SU-DHL-6 (cell line): ENCODE data around the gene CAMKK2.

Experiments
- H2AFZ ChIP-seq: fragments of 200-600 bp; sonication (generic); 2 replicates; pipeline ENCODE4 v1.6.1; 2014; ENCODE audit warnings: low read depth, mild to moderate bottlenecking, moderate library complexity, mixed read lengths, antibody characterized with exemption, low read length; ENCODE audit not compliant: severe bottlenecking
- H3F3A ChIP-seq: fragments of 200-600 bp; shearing (Covaris generic); 2 replicates; pipeline ENCODE4 v1.6.0; 2016; ENCODE audit warnings: antibody characterized with exemption, mild to moderate bottlenecking; ENCODE audit not compliant: insufficient read depth
- H3K27ac ChIP-seq: fragments of 200-600 bp; sonication (generic); 2 replicates; pipeline ENCODE4 v1.5.1; 2016; ENCODE audit warnings: low read depth, mild to moderate bottlenecking, low read length, moderate library complexity, mixed read lengths
- H3K27me3 ChIP-seq: fragments of 200-600 bp; sonication (generic), shearing (Covaris generic); 2 replicates; pipeline ENCODE4 v1.6.0; 2014; ENCODE audit warnings: mild to moderate bottlenecking, low read length
- H3K36me3 ChIP-seq: fragments of 200-600 bp; sonication (generic); 2 replicates; pipeline ENCODE4 v1.6.1; 2014; ENCODE audit warnings: mild to moderate bottlenecking, low read length, mixed read lengths
- H3K4me2 ChIP-seq: fragments of 300-600, 200-600 bp; shearing (Covaris generic), sonication (generic); 2 replicates; pipeline ENCODE4 v1.6.0; 2014; ENCODE audit warnings: low read length, low read depth, mild to moderate bottlenecking; ENCODE audit not compliant: poor library complexity, severe bottlenecking
- H3K4me3 ChIP-seq: fragments of 200-600 bp; sonication (generic); 2 replicates; pipeline ENCODE4 v1.5.1; 2014; ENCODE audit warnings: antibody characterized with exemption, low read length, mild to moderate bottlenecking, mixed read lengths; ENCODE audit not compliant: insufficient read depth, poor library complexity, severe bottlenecking
- H3K79me2 ChIP-seq: fragments of 200-600 bp; sonication (generic); 2 replicates; pipeline ENCODE4 v1.6.1; 2014; ENCODE audit warnings: mild to moderate bottlenecking, low read length, moderate library complexity; ENCODE audit not compliant: insufficient read depth
- H3K9ac ChIP-seq: fragments of 200-600 bp; sonication (generic); 2 replicates; pipeline ENCODE4 v1.7.0; 2014; ENCODE audit warnings: mild to moderate bottlenecking, low read length
- H3K9me2 ChIP-seq: fragments of 200-600 bp; sonication (generic); replicated peaks from 2 replicates; pipeline ENCODE4 v1.6.1; 2014; ENCODE audit warnings: low read length; ENCODE audit not compliant: insufficient read depth
- H3K9me3 ChIP-seq: fragments of 200-600 bp; sonication (generic); 2 replicates; pipeline ENCODE4 v1.6.1; 2014; ENCODE audit warnings: low read length, mixed read lengths; ENCODE audit not compliant: insufficient read depth
- H4K20me1 ChIP-seq: fragments of 200-600 bp; sonication (generic); 2 replicates; pipeline ENCODE4 v1.6.1; 2014; ENCODE audit warnings: low read depth, mild to moderate bottlenecking, antibody characterized with exemption, low read length, moderate library complexity, mixed read lengths
- CTCF ChIP-seq: fragments of 200-600 bp; sonication (generic); IDR thresholded peaks from one replicate; pipeline ENCODE4 v1.5.1; 2017; ENCODE audit warnings: antibody characterized with exemption, mild to moderate bottlenecking, low read length, moderate library complexity; ENCODE audit not compliant: insufficient read depth, poor library complexity, severe bottlenecking
- EZH2phosphoT487 ChIP-seq: fragments of 200-600 bp; sonication (generic), shearing (Covaris generic); conservative IDR thresholded peaks from 2 replicates; pipeline ENCODE4 v1.6.1; 2018; ENCODE audit warnings: mild to moderate bottlenecking, antibody characterized with exemption, low read length, moderate library complexity, mixed read lengths

The CAMKK2 gene

GRCh38 chr12:121264951-121265515 is 31.5 kb downstream of the CAMKK2 start:
- Histone ChIP-seq H3K36me3 (no peaks in the 10 kb centered on the region; the same call in 1 of the 2 replicates), H3K9ac (no peak overlapping the region), H3K9me2 (no peaks in the 10 kb centered on the region)

GRCh38 chr12:121264135-121264534 is 32.4 kb downstream of the CAMKK2 start:
- Histone ChIP-seq H4K20me1 (no peaks in the 10 kb centered on the region), H3K9me2 (no peaks in the 10 kb centered on the region), H3F3A (no peaks in the 10 kb centered on the region), H2AFZ (no peak overlapping the region), H3K36me3 (no peaks in the 10 kb centered on the region; the same call in 1 of the 2 replicates), H3K9me3 (no peaks in the 10 kb centered on the region), H3K9ac (no peak overlapping the region), H3K4me2 (no peak overlapping the region), H3K27ac (no peak overlapping the region), H3K4me3 (no peak overlapping the region), H3K79me2 (no peaks in the 10 kb centered on the region), H3K27me3 (no peaks in the 10 kb centered on the region)
- no peak for TF ChIP-seq EZH2phosphoT487
- no peak for TF ChIP-seq CTCF

More at GRCh38 chr12:121264951-121265515, 31.5 kb downstream of the CAMKK2 start:
- Histone ChIP-seq H3K79me2 (no peaks in the 10 kb centered on the region), H3K27me3 (no peaks in the 10 kb centered on the region), H3K9me3 (no peaks in the 10 kb centered on the region), H3K4me2 (no peak overlapping the region), H3F3A (no peaks in the 10 kb centered on the region), H2AFZ (no peak overlapping the region), H4K20me1 (no peaks in the 10 kb centered on the region), H3K27ac (no peak overlapping the region), H3K4me3 (no peak overlapping the region)
- no peak for TF ChIP-seq EZH2phosphoT487

- no peaks in the 10 kb centered on the region; the same call in 1 of the 2 replicates for H3K36me3 ChIP-seq
- no peak overlapping the region for H3K9ac ChIP-seq
- TF ChIP-seq EZH2phosphoT487: no peak
- TF ChIP-seq CTCF: no peak
- no peaks in the 10 kb centered on the region for H3F3A ChIP-seq
- no peak overlapping the region for H3K4me3 ChIP-seq
- no peaks in the 10 kb centered on the region for H3K79me2 ChIP-seq
- no peak overlapping the region for H3K27ac ChIP-seq
- no peak overlapping the region for H3K4me2 ChIP-seq
- H3K9me2 ChIP-seq: no peaks in the 10 kb centered on the region
- no peak overlapping the region for H2AFZ ChIP-seq
- no peaks in the 10 kb centered on the region for H3K27me3 ChIP-seq
- H4K20me1 ChIP-seq: no peaks in the 10 kb centered on the region
- no peaks in the 10 kb centered on the region for H3K9me3 ChIP-seq
These were observed 33.1 kb downstream of the CAMKK2 start for GRCh38 chr12:121263206-121263935.

- TF ChIP-seq EZH2phosphoT487 (no peak), CTCF (no peak)
- H3K4me3 ChIP-seq: no peak overlapping the region
- H3K36me3 ChIP-seq: no peaks in the 10 kb centered on the region
- no peaks in the 10 kb centered on the region for H3K79me2 ChIP-seq
- H3F3A ChIP-seq: no peaks in the 10 kb centered on the region
- H3K9me3 ChIP-seq: no peaks in the 10 kb centered on the region
- no peak overlapping the region for H2AFZ ChIP-seq
- no peaks in the 10 kb centered on the region for H3K9me2 ChIP-seq
- no peaks in the 10 kb centered on the region for H3K27me3 ChIP-seq
- no peaks in the 10 kb centered on the region for H4K20me1 ChIP-seq
- H3K27ac ChIP-seq: no peak overlapping the region
- no peak overlapping the region for H3K9ac ChIP-seq
- no peak overlapping the region for H3K4me2 ChIP-seq
These were observed 35.1 kb downstream of the CAMKK2 start for GRCh38 chr12:121261398-121261797.
